Mammary epithelial cell (primary cell): ENCODE data around the gene OR6B1.

Experiments used
- CTCF ChIP-seq, 2 donors: IDR thresholded peaks in 1 of 2; conservative IDR thresholded peaks in 1 of 2; 2 replicates each; pipeline ENCODE4 v1.5.1; 2011 to 2012; ENCODE audit warnings: inconsistent platforms in 2 of 2, low read length in 2 of 2, mild to moderate bottlenecking in 2 of 2, control low read depth in 1 of 2, low read depth in 1 of 2; ENCODE audit not compliant: insufficient read depth in 1 of 2; ENCODE audit errors: extremely low read depth in 1 of 2
- EZH2 ChIP-seq: IDR thresholded peaks from 2 replicates; pipeline ENCODE4 v1.6.1; 2012; ENCODE audit warnings: low read length, inconsistent platforms, borderline replicate concordance

DNA sequence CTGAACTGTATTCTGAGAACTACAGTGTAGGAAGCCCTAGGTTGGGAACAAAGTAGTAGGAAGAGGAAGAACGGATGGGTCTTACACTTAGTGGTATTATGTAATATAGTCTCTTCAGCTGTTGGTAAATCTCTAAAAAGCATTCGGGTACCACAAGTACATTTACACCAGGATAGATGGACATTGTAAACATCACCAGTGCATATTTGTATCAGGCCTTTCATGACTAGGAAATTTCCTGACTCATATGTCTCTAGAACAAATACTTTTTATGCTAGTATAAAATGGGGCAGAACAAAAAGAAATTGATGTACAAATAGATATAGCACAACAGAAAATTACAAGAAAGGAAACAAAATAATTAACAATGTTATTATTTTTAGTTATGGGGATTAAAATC, 21.5 kb upstream of the OR6B1 start:
- TF ChIP-seq CTCF (conservative IDR thresholded peaks at IDR 0.05 in 1 of 2, IDR thresholded peaks at IDR 0.05 in 1 of 2; ENCODE audit: extremely low read depth in 1 of 2, insufficient read depth in 1 of 2, low read depth in 1 of 2, low read length in 2 of 2), result no peak
- no peak for TF ChIP-seq EZH2
